Measurements from ENCODE around the gene SPAG16.

SPAG16 gene

GRCh38 chr2:214169736-214170135 is 885.5 kb downstream of the SPAG16 start:
- no peak overlapping the region for H3K4me3 ChIP-seq (ENCODE audit: low read length)
- no peak for TF ChIP-seq CTCF (conservative IDR thresholded peaks at IDR 0.05; ENCODE audit: low read length)
- DNase-seq (ENCODE audit: low read depth): no peak

GRCh38 chr2:214174563-214174962 is 890.3 kb downstream of the SPAG16 start:
- H3K4me3 ChIP-seq (ENCODE audit: low read length): no peak overlapping the region
- TF ChIP-seq CTCF (conservative IDR thresholded peaks at IDR 0.05; ENCODE audit: low read length): no peak
- no peak for DNase-seq (ENCODE audit: low read depth)

- TF ChIP-seq CTCF (conservative IDR thresholded peaks at IDR 0.05; ENCODE audit: low read length): no peak
- no peak overlapping the region for H3K4me3 ChIP-seq (ENCODE audit: low read length)
- DNase-seq (ENCODE audit: low read depth): no peak
Observed at GRCh38 chr2:214180071-214180470, 895.8 kb downstream of the SPAG16 start.

GRCh38 chr2:214180686-214181085 is 896.4 kb downstream of the SPAG16 start:
- TF ChIP-seq CTCF (conservative IDR thresholded peaks at IDR 0.05; ENCODE audit: low read length): no peak
- DNase-seq (ENCODE audit: low read depth): no peak
- H3K4me3 ChIP-seq (ENCODE audit: low read length): no peak overlapping the region

- TF ChIP-seq CTCF (conservative IDR thresholded peaks at IDR 0.05; ENCODE audit: low read length): no peak
- DNase-seq (ENCODE audit: low read depth): no peak
- H3K4me3 ChIP-seq (ENCODE audit: low read length): no peak overlapping the region
Observed at GRCh38 chr2:214184461-214184860, 900.2 kb downstream of the SPAG16 start.

- no peak overlapping the region for H3K4me3 ChIP-seq (ENCODE audit: low read length)
- TF ChIP-seq CTCF (conservative IDR thresholded peaks at IDR 0.05; ENCODE audit: low read length): no peak
- DNase-seq (ENCODE audit: low read depth): no peak
Observed at GRCh38 chr2:214185546-214185945, 901.3 kb downstream of the SPAG16 start.

GRCh38 chr2:214192711-214193110 is 908.4 kb downstream of the SPAG16 start:
- no peak for TF ChIP-seq CTCF (conservative IDR thresholded peaks at IDR 0.05; ENCODE audit: low read length)
- H3K4me3 ChIP-seq (ENCODE audit: low read length): no peak overlapping the region
- DNase-seq (ENCODE audit: low read depth): peak; percentile 62

All from AG10803 (cell line).